H9 (cell line): ENCODE data around the gene SPSB4. TPM values are rescaled to one million over a fixed set of nuclear protein-coding genes. Genes with fewer than 3 reads are reported as not detected.

ENCODE experiments used
- DNase-seq: peaks from one replicate; pipeline ENCODE4 v3.0.0-alpha.2; 2017
- H2AFZ ChIP-seq: one replicate; pipeline ENCODE4 v1.6.1; 2013; ENCODE audit warnings: mild to moderate bottlenecking, low read length, control low read depth, moderate library complexity
- H2AK5ac ChIP-seq: 2 replicates; pipeline ENCODE4 v1.6.1; 2013; ENCODE audit warnings: low read length, control low read depth, mixed read lengths; ENCODE audit not compliant: insufficient read length
- H2BK120ac ChIP-seq: one replicate; pipeline ENCODE4 v1.6.1; 2013; ENCODE audit warnings: low read depth, mild to moderate bottlenecking, low read length, control low read depth, inconsistent platforms; ENCODE audit not compliant: poor library complexity, severe bottlenecking
- H2BK12ac ChIP-seq: 2 replicates; pipeline ENCODE4 v1.6.1; 2013; ENCODE audit warnings: low read length, control low read depth, mixed read lengths, low read depth; ENCODE audit not compliant: insufficient read length
- H2BK15ac ChIP-seq: 2 replicates; pipeline ENCODE4 v1.6.1; 2013; ENCODE audit warnings: low read depth, low read length, control low read depth
- H2BK20ac ChIP-seq: one replicate; pipeline ENCODE4 v1.6.1; 2013; ENCODE audit warnings: low read depth, mild to moderate bottlenecking, low read length, control low read depth, inconsistent platforms; ENCODE audit not compliant: poor library complexity, severe bottlenecking
- H2BK5ac ChIP-seq: 2 replicates; pipeline ENCODE4 v1.6.1; 2013; ENCODE audit warnings: low read length, control low read depth, mixed read lengths; ENCODE audit not compliant: insufficient read length
- H3K14ac ChIP-seq: 2 replicates; pipeline ENCODE4 v1.6.1; 2013; ENCODE audit warnings: low read length, control low read depth; ENCODE audit not compliant: insufficient read depth
- H3K18ac ChIP-seq: 2 replicates; pipeline ENCODE4 v1.6.1; 2013; ENCODE audit warnings: low read depth, mild to moderate bottlenecking, mixed read lengths, low read length, control low read depth; ENCODE audit not compliant: insufficient read length
- H3K23ac ChIP-seq: 2 replicates; pipeline ENCODE4 v1.6.1; 2013; ENCODE audit warnings: low read length, control low read depth, mixed read lengths, low read depth; ENCODE audit not compliant: insufficient read length
- H3K23me2 ChIP-seq: 2 replicates; pipeline ENCODE4 v1.6.1; 2013; ENCODE audit warnings: low read depth, mild to moderate bottlenecking, mixed read lengths, low read length, control low read depth; ENCODE audit not compliant: insufficient read length, poor library complexity, severe bottlenecking
- H3K27ac ChIP-seq: 2 replicates; pipeline ENCODE4 v1.5.1; 2013; ENCODE audit warnings: low read length, control low read depth, mixed read lengths, low read depth; ENCODE audit not compliant: insufficient read length
- H3K27me3 ChIP-seq: 2 replicates; pipeline ENCODE4 v1.6.1; 2013; ENCODE audit warnings: low read length, control low read depth, inconsistent platforms; ENCODE audit not compliant: insufficient read depth
- H3K4ac ChIP-seq: 2 replicates; pipeline ENCODE4 v1.6.1; 2013; ENCODE audit warnings: low read depth, mild to moderate bottlenecking, control low read depth, inconsistent platforms, low read length, moderate library complexity
- H3K4me1 ChIP-seq: 2 replicates; pipeline ENCODE4 v1.6.1; 2013; ENCODE audit warnings: low read length, control low read depth, inconsistent platforms; ENCODE audit not compliant: insufficient read depth
- H3K4me2 ChIP-seq: 2 replicates; pipeline ENCODE4 v1.6.1; 2013; ENCODE audit warnings: low read length, control low read depth, mixed read lengths; ENCODE audit not compliant: insufficient read length, insufficient read depth
- H3K56ac ChIP-seq: 2 replicates; pipeline ENCODE4 v1.6.1; 2013; ENCODE audit warnings: low read depth, mild to moderate bottlenecking, mixed read lengths, low read length, control low read depth; ENCODE audit not compliant: insufficient read length
- H3K79me1 ChIP-seq: 2 replicates; pipeline ENCODE4 v1.6.1; 2013; ENCODE audit warnings: low read depth, mild to moderate bottlenecking, moderate library complexity, low read length, control low read depth, inconsistent platforms; ENCODE audit not compliant: insufficient read depth, poor library complexity, severe bottlenecking
- H3K79me2 ChIP-seq: 2 replicates; pipeline ENCODE4 v1.6.1; 2013; ENCODE audit warnings: low read length, control low read depth, inconsistent platforms; ENCODE audit not compliant: insufficient read depth
- H3K9ac ChIP-seq: 2 replicates; pipeline ENCODE4 v1.6.1; 2013; ENCODE audit warnings: low read length, control low read depth, mixed read lengths; ENCODE audit not compliant: insufficient read length; ENCODE audit errors: extremely low read depth
- H3K9me3 ChIP-seq: one replicate; pipeline ENCODE4 v1.6.1; 2013; ENCODE audit warnings: low read depth, low read length, inconsistent platforms; ENCODE audit not compliant: control insufficient read depth
- H3T11ph ChIP-seq: one replicate; pipeline ENCODE4 v1.6.1; 2013; ENCODE audit warnings: mild to moderate bottlenecking, low read length, control low read depth, inconsistent platforms
- H4K20me1 ChIP-seq: one replicate; pipeline ENCODE4 v1.6.1; 2013; ENCODE audit not compliant: control insufficient read depth, insufficient read length, insufficient read depth
- H4K5ac ChIP-seq: 2 replicates; pipeline ENCODE4 v1.6.1; 2013; ENCODE audit warnings: low read depth, mild to moderate bottlenecking, mixed read lengths, low read length, control low read depth; ENCODE audit not compliant: insufficient read length
- H4K8ac ChIP-seq: replicated peaks from 2 replicates; pipeline ENCODE4 v1.6.1; 2013; ENCODE audit warnings: low read length, control low read depth, mixed read lengths, low read depth; ENCODE audit not compliant: insufficient read length
- H4K91ac ChIP-seq: 2 replicates; pipeline ENCODE4 v1.6.1; 2013; ENCODE audit warnings: low read depth, mild to moderate bottlenecking, moderate library complexity, mixed read lengths, low read length, control low read depth; ENCODE audit not compliant: insufficient read length
- H3K27ac Mint-ChIP-seq, 3 experiments: 2 replicates in 2 of 3; 3 replicates in 1 of 3; pipeline ENCODE4 v1.8.0; 2020 to 2021; ENCODE audit warnings: mixed read lengths in 3 of 3, mild to moderate bottlenecking in 1 of 3, moderate library complexity in 1 of 3
- H3K27me3 Mint-ChIP-seq: 2 replicates; pipeline ENCODE4 v1.8.0; 2021; ENCODE audit warnings: low read depth, mild to moderate bottlenecking, moderate library complexity, mixed read lengths
- H3K36me3 Mint-ChIP-seq, 3 experiments: 2 replicates in 2 of 3; 3 replicates in 1 of 3; pipeline ENCODE4 v1.8.0; 2020 to 2021; ENCODE audit warnings: low read depth in 3 of 3, mixed read lengths in 3 of 3; ENCODE audit not compliant: insufficient read depth in 1 of 3
- H3K4me1 Mint-ChIP-seq, 2 experiments: 2 replicates each; pipeline ENCODE4 v1.8.0; 2020; ENCODE audit warnings: mixed read lengths in 2 of 2
- H3K4me3 Mint-ChIP-seq, 2 experiments: 2 replicates in 1 of 2; 3 replicates in 1 of 2; pipeline ENCODE4 v1.8.0; 2020 to 2021; ENCODE audit warnings: mild to moderate bottlenecking in 2 of 2, mixed read lengths in 2 of 2, moderate library complexity in 1 of 2
- H3K9me3 Mint-ChIP-seq, 2 experiments: 2 replicates in 1 of 2; 3 replicates in 1 of 2; pipeline ENCODE4 v1.8.0; 2020; ENCODE audit warnings: mild to moderate bottlenecking in 2 of 2, mixed read lengths in 2 of 2, moderate library complexity in 1 of 2
- CTCF ChIP-seq: fragments of 200-600 bp; sonication (generic); conservative IDR thresholded peaks from 3 replicates; pipeline ENCODE4 v1.8.0; 2021; ENCODE audit warnings: antibody characterized with exemption, mild to moderate bottlenecking
- total RNA-seq: library from RNA; stranded (reverse); gene quantifications from 2 replicates; pipeline ENCODE4 v1.2.1, GENCODE V29; 2021

Gene SPSB4
- total RNA-seq, 1 experiment from 2014 or later = 6.2 TPM

- Histone ChIP-seq H3T11ph (no peak overlapping the region), H3K18ac (no peak overlapping the region)
- H3K4me3 Mint-ChIP-seq = no peak overlapping the region
Observed at GRCh38 chr3:141143517-141143916, 92.4 kb downstream of the SPSB4 start.

More at GRCh38 chr3:141143517-141143916, 92.4 kb downstream of the SPSB4 start:
- Histone ChIP-seq H3K4me2 (no peak overlapping the region), H3K14ac (no peak overlapping the region), H2BK120ac (no peak overlapping the region), H3K79me1 (no peaks in the 10 kb centered on the region), H4K20me1 (no peaks in the 10 kb centered on the region), H2BK5ac (no peak overlapping the region), H2BK20ac (no peak overlapping the region), H2BK15ac (no peak overlapping the region), H3K23ac (no peak overlapping the region), H3K79me2 (no peaks in the 10 kb centered on the region), H2BK12ac (no peak overlapping the region), H3K23me2 (no peaks in the 10 kb centered on the region), H4K8ac (no peak overlapping the region), H3K27me3 (no peaks in the 10 kb centered on the region), H2AFZ (no peak overlapping the region), H3K56ac (no peak overlapping the region), H3K9me3 (peaks cover 7% of the 10 kb centered on the region), H3K4me1 (no peaks in the 10 kb centered on the region), H3K4ac (no peak overlapping the region), H4K5ac (no peak overlapping the region), H4K91ac (no peak overlapping the region), H3K9ac (no peak overlapping the region), H2AK5ac (no peak overlapping the region), H3K27ac (no peak overlapping the region)
- DNase-seq = no peak
- TF ChIP-seq CTCF = no peak
- Mint-ChIP-seq H3K9me3 (peaks cover 44 to 49% of the 10 kb centered on the region in 2 experiments), H3K36me3 (peaks cover 27 to 35% (median 34%) of the 10 kb centered on the region in 3 experiments), H3K27me3 (peaks cover 6% of the 10 kb centered on the region), H3K27ac (no peak overlapping the region), H3K4me1 (peaks cover 9 to 13% of the 10 kb centered on the region in 2 experiments)
